ENCODE results near the gene PLEKHG4B.

GRCh38 chr5:199950-200645, 108.1 kb downstream of the PLEKHG4B start:
- no peak for TF ChIP-seq CTCF (optimal IDR thresholded peaks at IDR 0.05 in 1 of 3, IDR thresholded peaks at IDR 0.05 in 1 of 3, conservative IDR thresholded peaks at IDR 0.05 in 1 of 3; ENCODE audit: extremely low read depth in 1 of 3, insufficient read depth in 2 of 3, low read length in 3 of 3)
- no peak for TF ChIP-seq EZH2 (IDR thresholded peaks at IDR 0.05; ENCODE audit: low read length)

Measured in keratinocyte (primary cell).